CD14-positive monocyte (primary cell): Measurements from ENCODE around the gene HBA1. TPM values are rescaled to one million over a fixed set of nuclear protein-coding genes. Genes with fewer than 3 reads are reported as not detected.

Source experiments
- DNase-seq, 3 donors: peaks; one replicate each; pipeline ENCODE4 v3.0.0-alpha.2; 2011 to 2022
- H2AFZ ChIP-seq: 2 replicates; pipeline ENCODE4 v1.6.0; 2012; ENCODE audit warnings: mild to moderate bottlenecking, low read depth, low read length, inconsistent platforms; ENCODE audit not compliant: insufficient read depth, poor library complexity, severe bottlenecking
- H3K27ac ChIP-seq, 2 donors: 1 replicate in 1 of 2; 2 replicates in 1 of 2; pipeline ENCODE4 v1.5.1; 2012 to 2013; ENCODE audit warnings: low read length in 2 of 2, control low read depth in 1 of 2, inconsistent platforms in 1 of 2, low read depth in 1 of 2, mild to moderate bottlenecking in 1 of 2
- H3K27me3 ChIP-seq, 2 donors: one replicate each; pipeline versions ENCODE4 v1.6.0 to v1.6.1; 2011 to 2013; ENCODE audit warnings: low read length in 2 of 2; ENCODE audit not compliant: control insufficient read depth in 2 of 2, insufficient read depth in 2 of 2
- H3K36me3 ChIP-seq, 2 donors: replicated peaks in 1 of 2; 1 replicate in 1 of 2; 2 replicates in 1 of 2; pipeline versions ENCODE4 v1.5.1 to v1.6.1; 2012 to 2013; ENCODE audit warnings: low read length in 2 of 2, control low read depth in 1 of 2, inconsistent platforms in 1 of 2, mild to moderate bottlenecking in 1 of 2; ENCODE audit not compliant: insufficient read depth in 2 of 2, control insufficient read depth in 1 of 2
- H3K4me1 ChIP-seq, 2 donors: 1 replicate in 1 of 2; 2 replicates in 1 of 2; pipeline versions ENCODE4 v1.5.1 to v1.6.1; 2012 to 2013; ENCODE audit warnings: low read length in 2 of 2, control low read depth in 1 of 2, inconsistent platforms in 1 of 2, mild to moderate bottlenecking in 1 of 2, moderate library complexity in 1 of 2; ENCODE audit not compliant: insufficient read depth in 2 of 2, control insufficient read depth in 1 of 2
- H3K4me2 ChIP-seq: replicated peaks from 2 replicates; pipeline ENCODE3; 2012; ENCODE audit warnings: low read length, moderate library complexity, mild to moderate bottlenecking; ENCODE audit not compliant: poor library complexity, severe bottlenecking; ENCODE audit errors: extremely low read depth
- H3K4me3 ChIP-seq, 3 experiments: fragments of 200-600 bp in 1 of 3; sonication (generic) in 1 of 3; replicated peaks in 1 of 3; 1 replicate in 2 of 3; 2 replicates in 1 of 3; pipeline ENCODE4 v1.5.1; 2011 to 2013; ENCODE audit warnings: low read length in 3 of 3, mild to moderate bottlenecking in 3 of 3, control low read depth in 2 of 3, low read depth in 2 of 3, inconsistent platforms in 1 of 3, moderate library complexity in 1 of 3
- H3K79me2 ChIP-seq: 2 replicates; pipeline ENCODE4 v1.6.0; 2012; ENCODE audit warnings: mild to moderate bottlenecking, control low read depth, inconsistent platforms, low read length, moderate library complexity; ENCODE audit not compliant: insufficient read depth
- H3K9ac ChIP-seq: 2 replicates; pipeline ENCODE4 v1.6.0; 2017; ENCODE audit warnings: low read length, mild to moderate bottlenecking; ENCODE audit not compliant: insufficient read depth, poor library complexity, severe bottlenecking
- H3K9me3 ChIP-seq, 2 donors: replicated peaks in 1 of 2; 1 replicate in 1 of 2; 2 replicates in 1 of 2; pipeline versions ENCODE4 v1.5.1 to v1.6.1; 2012 to 2013; ENCODE audit warnings: low read length in 2 of 2, control low read depth in 1 of 2; ENCODE audit not compliant: control insufficient read depth in 1 of 2, insufficient read depth in 1 of 2
- H4K20me1 ChIP-seq: 2 replicates; pipeline ENCODE4 v1.6.0; 2012; ENCODE audit warnings: mild to moderate bottlenecking, low read length, control low read depth, moderate library complexity; ENCODE audit not compliant: insufficient read depth
- H3K27ac Mint-ChIP-seq, 7 donors: one replicate each; pipeline ENCODE4 v1.8.0; 2020; ENCODE audit warnings: mild to moderate bottlenecking in 7 of 7, mixed read lengths in 7 of 7, moderate library complexity in 6 of 7, inconsistent platforms in 2 of 7
- H3K27me3 Mint-ChIP-seq, 3 donors: one replicate each; pipeline ENCODE4 v1.8.0; 2021 to 2022; ENCODE audit warnings: low read depth in 3 of 3, mild to moderate bottlenecking in 3 of 3, mixed read lengths in 3 of 3, moderate library complexity in 3 of 3, inconsistent platforms in 1 of 3
- H3K36me3 Mint-ChIP-seq, 2 donors: one replicate each; pipeline ENCODE4 v1.8.0; 2020; ENCODE audit warnings: mixed read lengths in 2 of 2, inconsistent platforms in 1 of 2, mild to moderate bottlenecking in 1 of 2
- H3K4me1 Mint-ChIP-seq: one replicate; pipeline ENCODE4 v1.8.0; 2020; ENCODE audit warnings: mild to moderate bottlenecking, mixed read lengths
- H3K4me3 Mint-ChIP-seq, 2 donors: one replicate each; pipeline ENCODE4 v1.8.0; 2020; ENCODE audit warnings: mild to moderate bottlenecking in 2 of 2, mixed read lengths in 2 of 2, moderate library complexity in 1 of 2
- H3K9me3 Mint-ChIP-seq, 7 donors: one replicate each; pipeline ENCODE4 v1.8.0; 2020 to 2022; ENCODE audit warnings: mixed read lengths in 7 of 7, mild to moderate bottlenecking in 6 of 7, moderate library complexity in 6 of 7, inconsistent platforms in 2 of 7
- CTCF ChIP-seq: fragments of 200-600 bp; IDR thresholded peaks from one replicate; pipeline ENCODE4 v1.8.0; 2022; ENCODE audit warnings: antibody characterized with exemption, mild to moderate bottlenecking
- WGBS: methylation state at CpG from one replicate; pipeline ENCODE4 v1.1.5; 2013; ENCODE audit warnings: missing lambda C conversion rate; ENCODE audit not compliant: insufficient coverage; 5-methylcytosine and 5-hydroxymethylcytosine counted together
- intact Hi-C, 2 donors: fragments of 100-400 bp; cut with micrococcal nuclease; formaldehyde crosslinking; loops; one replicate each; pipeline versions ENCODE4 v1.15.0 to v1.15.1; 2023
- polyA plus RNA-seq, 3 donors: library from polyadenylated mRNA; depleted of rRNA in 1 of 3; unstranded in 2 of 3; stranded (reverse) in 1 of 3; fragments of 300-500 nt in 2 of 3; fragments of >200 nt in 1 of 3; fragmentation: Illumina TruSeq in 2 of 3; gene quantifications; 1 replicate in 2 of 3; 2 replicates in 1 of 3; pipeline ENCODE4 v1.2.3, GENCODE V29; 2012 to 2021

Gene HBA1
- polyA plus RNA-seq, 3 donors, result 0.31 to 23.8 (median 22.9) TPM

- no peaks in the 10 kb centered on the region for H3K79me2 ChIP-seq
- WGBS, result 97% methylated on average over 27 of the region's 34 CpGs
- TF ChIP-seq CTCF, result no peak
- peaks cover 0 to 6% (median 0%) of the 10 kb centered on the region in 7 donors for H3K9me3 Mint-ChIP-seq
- intact Hi-C loops, result no loop called here
- H3K36me3 Mint-ChIP-seq, result peaks cover 75 to 84% of the 10 kb centered on the region in 2 donors
- H4K20me1 ChIP-seq, result peaks cover 7% of the 10 kb centered on the region
- H2AFZ ChIP-seq, result no peak overlapping the region
- peaks cover 0 to 7% of the 10 kb centered on the region in 2 donors for H3K9me3 ChIP-seq
- no peaks in the 10 kb centered on the region for H3K27me3 ChIP-seq
- H3K4me1 ChIP-seq, result no peaks in the 10 kb centered on the region
- peaks cover 66 to 75% of the 10 kb centered on the region in 2 donors for H3K36me3 ChIP-seq
- H3K9ac ChIP-seq, result no peak overlapping the region
- H3K4me2 ChIP-seq, result no peak overlapping the region
- H3K4me3 ChIP-seq, result no peak overlapping the region
- DNase-seq, result no peak
- no peak overlapping the region for H3K27ac Mint-ChIP-seq
- peaks cover 0 to 1% (median 0%) of the 10 kb centered on the region in 3 donors for H3K27me3 Mint-ChIP-seq
- no peaks in the 10 kb centered on the region for H3K4me1 Mint-ChIP-seq
- H3K27ac ChIP-seq, result no peak overlapping the region
- H3K4me3 Mint-ChIP-seq, result no peak overlapping the region
These were observed 13.2 kb downstream of the HBA1 start for GRCh38 chr16:189604-190186.

GRCh38 chr16:191831-192230 lies 15.4 kb downstream of the HBA1 start:
- no peak for TF ChIP-seq CTCF
- Histone ChIP-seq H3K4me1 (no peaks in the 10 kb centered on the region), H4K20me1 (peaks cover 12% of the 10 kb centered on the region), H2AFZ (no peak overlapping the region), H3K4me3 (no peak overlapping the region), H3K79me2 (no peaks in the 10 kb centered on the region), H3K9ac (no peak overlapping the region), H3K36me3 (peaks cover 85 to 96% of the 10 kb centered on the region in 2 donors), H3K9me3 (peaks cover 0 to 7% of the 10 kb centered on the region in 2 donors), H3K27me3 (no peaks in the 10 kb centered on the region), H3K4me2 (no peak overlapping the region), H3K27ac (no peak overlapping the region)
- DNase-seq, result no peak
- intact Hi-C loops, result no loop called here
- H3K4me1 Mint-ChIP-seq, result no peaks in the 10 kb centered on the region
- no peak overlapping the region for H3K4me3 Mint-ChIP-seq
- peaks cover 82 to 96% of the 10 kb centered on the region in 2 donors for H3K36me3 Mint-ChIP-seq
- H3K27ac Mint-ChIP-seq, result peak overlapping the region in 5 of 7 donors; percentile 7 to 78 (median 42)
- H3K27me3 Mint-ChIP-seq, result peaks cover 0 to 1% (median 0%) of the 10 kb centered on the region in 3 donors
- peaks cover 0 to 6% (median 0%) of the 10 kb centered on the region in 7 donors for H3K9me3 Mint-ChIP-seq
- 97% methylated on average over 3 of the region's 4 CpGs for WGBS
